ENCODE results near the gene TSPAN10. TPM values are rescaled to one million over a fixed set of nuclear protein-coding genes. Genes with fewer than 3 reads are reported as not detected.

The TSPAN10 gene
- total and polyA plus RNA-seq, 8 donors, result 0.24 to 2.2 (median 1.2) TPM

DNA sequence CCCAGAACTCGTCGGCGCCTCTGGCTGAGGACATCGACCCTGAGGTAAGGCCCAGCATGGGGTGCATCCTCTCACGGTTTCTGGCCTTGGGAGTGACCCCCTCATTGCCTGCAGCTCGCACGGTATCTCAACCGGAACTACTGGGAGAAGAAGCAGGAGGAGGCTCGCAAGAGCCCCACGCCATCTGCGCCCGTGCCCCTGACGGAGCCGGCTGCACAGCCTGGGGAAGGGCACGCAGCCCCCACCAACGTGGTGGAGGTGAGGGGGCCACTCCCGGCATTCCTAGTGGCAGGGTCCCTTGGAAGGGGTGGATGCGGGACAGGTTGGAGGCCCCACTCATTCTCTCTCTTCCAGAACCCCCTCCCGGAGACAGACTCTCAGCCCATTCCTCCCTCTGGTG is 57.8 kb downstream of the TSPAN10 start:
- H3K36me3 ChIP-seq, result peaks cover 4 to 69% (median 25%) of the 10 kb centered on the region in 3 donors
- TF ChIP-seq, protein P1, sequence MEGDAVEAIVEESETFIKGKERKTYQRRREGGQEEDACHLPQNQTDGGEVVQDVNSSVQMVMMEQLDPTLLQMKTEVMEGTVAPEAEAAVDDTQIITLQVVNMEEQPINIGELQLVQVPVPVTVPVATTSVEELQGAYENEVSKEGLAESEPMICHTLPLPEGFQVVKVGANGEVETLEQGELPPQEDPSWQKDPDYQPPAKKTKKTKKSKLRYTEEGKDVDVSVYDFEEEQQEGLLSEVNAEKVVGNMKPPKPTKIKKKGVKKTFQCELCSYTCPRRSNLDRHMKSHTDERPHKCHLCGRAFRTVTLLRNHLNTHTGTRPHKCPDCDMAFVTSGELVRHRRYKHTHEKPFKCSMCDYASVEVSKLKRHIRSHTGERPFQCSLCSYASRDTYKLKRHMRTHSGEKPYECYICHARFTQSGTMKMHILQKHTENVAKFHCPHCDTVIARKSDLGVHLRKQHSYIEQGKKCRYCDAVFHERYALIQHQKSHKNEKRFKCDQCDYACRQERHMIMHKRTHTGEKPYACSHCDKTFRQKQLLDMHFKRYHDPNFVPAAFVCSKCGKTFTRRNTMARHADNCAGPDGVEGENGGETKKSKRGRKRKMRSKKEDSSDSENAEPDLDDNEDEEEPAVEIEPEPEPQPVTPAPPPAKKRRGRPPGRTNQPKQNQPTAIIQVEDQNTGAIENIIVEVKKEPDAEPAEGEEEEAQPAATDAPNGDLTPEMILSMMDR (IDR thresholded peaks at IDR 0.05), result no peak
- FAIRE-seq (no peak), ATAC-seq (no peak), DNase-seq (peak in 1 of 6 donors; percentile 31)
- no peaks in the 10 kb centered on the region for H3K27me3 ChIP-seq
- WGBS, 2 donors, result 91 to 94% methylated on average over 14 to 19 of the region's 19 CpGs
- intact Hi-C loops (cut with DNase I), result no loop called here
- H3K9me3 ChIP-seq, result no peaks in the 10 kb centered on the region
- no peak overlapping the region for H3K27ac ChIP-seq
- H3K4me3 ChIP-seq, result no peak overlapping the region
- H3K4me1 ChIP-seq, result no peaks in the 10 kb centered on the region

DNA sequence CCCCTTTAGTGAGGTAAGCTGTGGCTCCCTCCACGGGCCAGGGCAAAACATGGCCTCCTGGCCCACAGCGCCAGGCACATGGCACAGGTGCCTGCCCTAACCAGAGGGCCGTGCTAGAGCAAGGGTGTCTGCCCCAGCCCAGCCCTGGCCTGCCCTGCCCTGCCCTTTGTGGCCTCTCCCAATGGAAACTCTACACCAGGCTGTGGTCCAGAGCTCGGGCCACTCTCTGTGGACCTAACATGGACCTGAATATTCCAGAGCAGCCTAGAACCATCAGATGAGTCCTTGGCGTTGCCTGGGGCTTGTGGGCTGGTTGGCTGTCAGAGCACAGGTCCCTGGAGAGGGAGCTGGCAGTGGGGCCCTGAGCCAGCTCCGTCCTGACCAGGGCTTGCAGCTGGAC is 58.2 kb downstream of the TSPAN10 start:
- Histone ChIP-seq H3K4me1 (no peaks in the 10 kb centered on the region), H3K4me3 (no peak overlapping the region), H3K9me3 (no peaks in the 10 kb centered on the region), H3K27me3 (no peaks in the 10 kb centered on the region), H3K36me3 (peaks cover 4 to 66% (median 25%) of the 10 kb centered on the region in 3 donors), H3K27ac (no peak overlapping the region)
- DNase-seq (no peak), FAIRE-seq (no peak), ATAC-seq (no peak)
- intact Hi-C loops (cut with DNase I), result no loop called here
- WGBS, 2 donors, result 91 to 95% methylated on average over 6 of the region's 6 CpGs
- TF ChIP-seq, protein P1 (IDR thresholded peaks at IDR 0.05), result no peak

- intact Hi-C loops (cut with DNase I), result no loop called here
- WGBS, 2 donors, result 92 to 94% methylated on average over 22 of the region's 22 CpGs
Measured at GRCh38 chr17:81695801-81696200, 58.8 kb downstream of the TSPAN10 start.

DNA sequence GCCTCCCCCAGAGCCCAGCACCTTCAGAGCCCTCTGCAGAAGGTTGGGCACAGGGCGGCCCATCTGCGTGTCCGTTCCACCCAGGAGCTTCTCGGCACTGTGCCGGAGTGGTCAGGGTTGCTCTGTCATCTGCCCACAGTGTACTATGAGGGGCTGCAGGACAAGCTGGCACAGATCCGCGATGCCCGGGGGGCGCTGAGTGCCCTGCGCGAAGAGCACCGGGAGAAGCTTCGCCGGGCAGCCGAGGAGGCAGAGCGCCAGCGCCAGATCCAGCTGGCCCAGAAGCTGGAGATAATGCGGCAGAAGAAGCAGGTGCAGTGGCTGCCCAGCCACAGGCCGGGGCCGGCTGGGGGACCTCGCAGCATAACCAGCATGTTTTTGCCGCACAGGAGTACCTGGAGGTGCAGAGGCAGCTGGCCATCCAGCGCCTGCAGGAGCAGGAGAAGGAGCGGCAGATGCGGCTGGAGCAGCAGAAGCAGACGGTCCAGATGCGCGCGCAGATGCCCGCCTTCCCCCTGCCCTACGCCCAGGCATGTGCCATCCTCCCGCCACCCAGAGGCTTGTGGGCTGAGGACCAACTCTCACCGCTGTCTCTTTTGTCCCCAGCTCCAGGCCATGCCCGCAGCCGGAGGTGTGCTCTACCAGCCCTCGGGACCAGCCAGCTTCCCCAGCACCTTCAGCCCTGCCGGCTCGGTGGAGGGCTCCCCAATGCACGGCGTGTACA is 59.4 kb downstream of the TSPAN10 start:
- ATAC-seq (no peak), FAIRE-seq (no peak), DNase-seq (peak in 2 of 6 donors; percentile 27 to 66)
- Histone ChIP-seq H3K9me3 (no peaks in the 10 kb centered on the region), H3K4me1 (peaks cover 0 to 5% (median 0%) of the 10 kb centered on the region in 3 donors), H3K27ac (no peak overlapping the region), H3K36me3 (peaks cover 4 to 61% (median 30%) of the 10 kb centered on the region in 3 donors), H3K4me3 (no peak overlapping the region), H3K27me3 (no peaks in the 10 kb centered on the region)
- intact Hi-C loops (cut with DNase I), result no loop called here
- TF ChIP-seq, protein P1 (IDR thresholded peaks at IDR 0.05), result no peak
- WGBS, 2 donors, result 93 to 95% methylated on average over 40 of the region's 40 CpGs

More at GRCh38 chr17:81695801-81696200, 58.8 kb downstream of the TSPAN10 start:
- H3K27me3 ChIP-seq, result no peaks in the 10 kb centered on the region
- FAIRE-seq (no peak), DNase-seq (peak in 1 of 6 donors; percentile 65), ATAC-seq (no peak)
- H3K4me1 ChIP-seq, result no peaks in the 10 kb centered on the region
- H3K36me3 ChIP-seq, result peaks cover 4 to 63% (median 27%) of the 10 kb centered on the region in 3 donors
- no peak overlapping the region for H3K4me3 ChIP-seq
- TF ChIP-seq, protein P1 (IDR thresholded peaks at IDR 0.05), result no peak
- no peaks in the 10 kb centered on the region for H3K9me3 ChIP-seq
- no peak overlapping the region for H3K27ac ChIP-seq

All from pancreas (tissue), 10 donors.